ENCODE measurements around the gene ZBED1.

- TF ChIP-seq CREB1 (IDR thresholded peaks at IDR 0.05; ENCODE audit: low read depth) (no peak), EP300 (IDR thresholded peaks at IDR 0.05; ENCODE audit: borderline replicate concordance) (no peak), REST (IDR thresholded peaks at IDR 0.05; ENCODE audit: low read depth) (no peak), TAF1 (IDR thresholded peaks at IDR 0.05; ENCODE audit: low read depth) (no peak), MAX (IDR thresholded peaks at IDR 0.05) (no peak), NFIC (IDR thresholded peaks at IDR 0.05) (no peak), CEBPB (IDR thresholded peaks at IDR 0.05) (no peak), TEAD4 (IDR thresholded peaks at IDR 0.05) (no peak), FOXM1 (IDR thresholded peaks at IDR 0.05; ENCODE audit: borderline replicate concordance, low read depth) (no peak), TCF12 (IDR thresholded peaks at IDR 0.05; ENCODE audit: low read depth) (no peak), RAD21 (IDR thresholded peaks at IDR 0.05; ENCODE audit: low read depth) (no peak)
These were observed 13.4 kb upstream of the ZBED1 start for GRCh38 chrX:2514131-2514530.
